GM12878 (cell line): ENCODE data around the gene RAB30. TPM values are rescaled to one million over a fixed set of nuclear protein-coding genes. Genes with fewer than 3 reads are reported as not detected.

Experiments
- ATAC-seq: fragments of 200-7000 bp; cut with Tn5 transposase; 3 replicates; pipeline ENCODE4 v1.9.1; 2020; ENCODE audit warnings: mild to moderate bottlenecking, moderate library complexity
- BruUV-seq: library from RNA; stranded (reverse); fragments of 400-500 nt; replicated peaks from 2 replicates; lab custom pipeline; 2021; lab: Mats Ljungman, UMichigan
- CTCF ChIA-PET: fragments of 300-600 bp; sonication (Branson Sonifier 250); formaldehyde crosslinking; extraction: SDS; loops from one replicate; lab custom pipeline; 2021; ENCODE audit warnings: inconsistent platforms; lab: Yijun Ruan, JAX
- POLR2A ChIA-PET: fragments of 350-600 bp; formaldehyde crosslinking; extraction: SDS; loops from one replicate; lab custom pipeline; 2021; ENCODE audit warnings: inconsistent platforms; lab: Charles Lee
- RAD21 ChIA-PET: fragments of 300-600 bp; sonication (Branson Sonifier 250); formaldehyde crosslinking; loops from one replicate; lab custom pipeline; 2023; ENCODE audit warnings: antibody characterized with exemption; ENCODE audit not compliant: unreplicated experiment; lab: Charles Lee
- SMC1A ChIA-PET: fragments of 300-600 bp; sonication (Branson Sonifier 250); formaldehyde crosslinking; loops from one replicate; lab custom pipeline; 2023; ENCODE audit not compliant: unreplicated experiment, uncharacterized antibody; lab: Charles Lee
- DNase-seq: peaks from one replicate; pipeline ENCODE4 v3.0.0-alpha.2; 2011; ENCODE audit warnings: low read depth, low spot score
- FAIRE-seq: peaks from 3 replicates; lab custom pipeline; 2011; peaks lifted over from hg19 to GRCh38; lab: Jason Lieb, UNC
- H2AFZ ChIP-seq: 2 replicates; pipeline ENCODE4 v1.6.0; 2011; ENCODE audit warnings: low read depth, low read length, control low read depth; ENCODE audit not compliant: control insufficient read depth
- H3K27ac ChIP-seq: 2 replicates; pipeline ENCODE4 v1.5.1; 2011; ENCODE audit warnings: control low read depth; ENCODE audit not compliant: control insufficient read depth, insufficient read depth
- H3K27me3 ChIP-seq, 2 experiments: replicated peaks in 1 of 2; 2 replicates each; pipeline versions ENCODE4 v1.6.0 to v1.6.1; 2011; ENCODE audit warnings: low read length in 1 of 2; ENCODE audit not compliant: control insufficient read depth in 2 of 2, insufficient read depth in 2 of 2
- H3K36me3 ChIP-seq, 2 experiments: 2 replicates each; pipeline ENCODE4 v1.5.1; 2011; ENCODE audit warnings: low read length in 1 of 2; ENCODE audit not compliant: control insufficient read depth in 2 of 2, insufficient read depth in 2 of 2
- H3K4me1 ChIP-seq: 2 replicates; pipeline ENCODE4 v1.6.1; 2011; ENCODE audit warnings: mild to moderate bottlenecking, low read length, moderate library complexity, mixed read lengths; ENCODE audit not compliant: control insufficient read depth, insufficient read depth
- H3K4me2 ChIP-seq: 2 replicates; pipeline ENCODE4 v1.6.0; 2011; ENCODE audit warnings: control low read depth; ENCODE audit not compliant: control insufficient read depth, insufficient read depth
- H3K4me3 ChIP-seq: fragments of 200-600 bp; sonication (generic); 2 replicates; pipeline ENCODE4 v1.5.1; 2016
- H3K79me2 ChIP-seq: 2 replicates; pipeline ENCODE4 v1.6.0; 2011; ENCODE audit warnings: low read length; ENCODE audit not compliant: control insufficient read depth, insufficient read depth
- H3K9ac ChIP-seq: 2 replicates; pipeline ENCODE4 v1.8.0; 2011; ENCODE audit warnings: low read length, control low read depth, mixed read lengths; ENCODE audit not compliant: control insufficient read depth, insufficient read depth
- H3K9me3 ChIP-seq: replicated peaks from 3 replicates; pipeline ENCODE4 v1.5.1; 2011; ENCODE audit warnings: mild to moderate bottlenecking, low read length; ENCODE audit not compliant: control insufficient read depth, insufficient read depth
- H4K20me1 ChIP-seq: 2 replicates; pipeline ENCODE4 v1.6.0; 2011; ENCODE audit not compliant: control insufficient read depth, insufficient read depth
- ASH2L ChIP-seq: fragments of 300-600, 200-600 bp; sonication (generic); IDR thresholded peaks from 2 replicates; pipeline ENCODE4 v1.6.1; 2017; ENCODE audit warnings: low read depth, mild to moderate bottlenecking, borderline replicate concordance
- ESRRA ChIP-seq: IDR thresholded peaks from 2 replicates; pipeline ENCODE4 v1.6.1; 2012; ENCODE audit warnings: mild to moderate bottlenecking, low read length, improper control_type of control experiment
- FOS ChIP-seq: IDR thresholded peaks from 3 replicates; pipeline ENCODE4 v1.6.1; 2011; ENCODE audit warnings: borderline replicate concordance; ENCODE audit not compliant: insufficient read length; ENCODE audit errors: extremely low read depth
- KLF5 ChIP-seq: fragments of 450-650 bp; IDR thresholded peaks from 2 replicates; pipeline ENCODE4 v1.6.1; 2014; ENCODE audit warnings: mild to moderate bottlenecking; ENCODE audit not compliant: partially characterized antibody
- NR2C1 ChIP-seq: fragments of 450-650 bp; IDR thresholded peaks from 2 replicates; pipeline ENCODE4 v1.6.1; 2017; ENCODE audit warnings: antibody characterized with exemption, mild to moderate bottlenecking, moderate library complexity
- RAD51 ChIP-seq: fragments of 450-650 bp; IDR thresholded peaks from 2 replicates; pipeline ENCODE4 v1.6.1; 2016; ENCODE audit warnings: moderate library complexity, mild to moderate bottlenecking, inconsistent platforms
- SMAD5 ChIP-seq: IDR thresholded peaks from 2 replicates; pipeline ENCODE4 v1.6.1; 2016; ENCODE audit warnings: antibody characterized with exemption, low read depth
- SMC3 ChIP-seq: IDR thresholded peaks from 2 replicates; pipeline ENCODE4 v1.6.1; 2011; ENCODE audit warnings: low read length, improper control_type of control experiment, borderline replicate concordance
- SPI1 ChIP-seq: IDR thresholded peaks from 2 replicates; pipeline ENCODE4 v1.6.1; 2011; ENCODE audit warnings: low read depth, mild to moderate bottlenecking, low read length, moderate library complexity, borderline replicate concordance; ENCODE audit not compliant: insufficient read depth
- SUZ12 ChIP-seq: fragments of 200-600 bp; sonication (generic); IDR thresholded peaks from one replicate; pipeline ENCODE4 v1.6.1; 2018; ENCODE audit warnings: antibody characterized with exemption, mild to moderate bottlenecking; ENCODE audit not compliant: unreplicated experiment
- WRNIP1 ChIP-seq: IDR thresholded peaks from 2 replicates; pipeline ENCODE4 v1.6.1; 2011; ENCODE audit warnings: low read depth, low read length, improper control_type of control experiment, borderline replicate concordance
- ZBED1 ChIP-seq: IDR thresholded peaks from 2 replicates; pipeline ENCODE4 v1.6.1; 2016; ENCODE audit warnings: borderline replicate concordance
- ZNF274 ChIP-seq: IDR thresholded peaks from one replicate; pipeline ENCODE4 v1.8.0; 2011; ENCODE audit not compliant: insufficient read length, insufficient read depth
- WGBS: methylation state at CpG from one replicate; pipeline ENCODE4 v1.1.6; 2016; ENCODE audit warnings: low lambda C conversion rate; ENCODE audit not compliant: insufficient replicate concordance, insufficient coverage; ENCODE audit errors: missing lambda C conversion rate; 5-methylcytosine and 5-hydroxymethylcytosine counted together
- in situ Hi-C: fragments of 300-500 bp; cut with MboI; formaldehyde crosslinking; loops from 9 replicates; pipeline ENCODE4 v1.14.3; 2018; ENCODE audit warnings: mixed read lengths
- intact Hi-C: fragments of 100-400 bp; cut with micrococcal nuclease; formaldehyde crosslinking; loops from one replicate; pipeline ENCODE4 v1.14.2; 2022; ENCODE audit not compliant: unreplicated experiment
- polyA plus RNA-seq, 11 experiments: library from polyadenylated mRNA; depleted of rRNA in 4 of 11; unstranded in 6 of 11; stranded (reverse) in 5 of 11; fragments of >200 nt; fragmentation: Nextera tagmentation in 4 of 11; fragmentation: Illumina TruSeq in 1 of 11; extraction: Ambion mirVana in 4 of 11; extraction: Trizol in 1 of 11; gene quantifications; 1 replicate in 1 of 11; 2 replicates in 10 of 11; pipeline versions ENCODE4 v1.2.1 to v1.2.3, GENCODE V29; 2011 to 2016; ENCODE audit warnings: inconsistent platforms in 2 of 11, missing spikeins in 2 of 11, low read depth in 1 of 11
- total RNA-seq, 4 experiments: library from RNA; depleted of rRNA in 3 of 4; stranded (reverse); fragments of >200 nt in 3 of 4; fragmentation: Illumina TruSeq in 1 of 4; extraction: Trizol in 1 of 4; gene quantifications; 2 replicates each; pipeline versions ENCODE4 v1.2.1 to v1.2.3, GENCODE V29; 2013 to 2021
- TF ChIP-seq, protein P1 (sequence below): IDR thresholded peaks from 2 replicates; pipeline ENCODE4 v1.6.1; 2011; ENCODE audit warnings: borderline replicate concordance, low read depth, mild to moderate bottlenecking, moderate library complexity, mixed read lengths, low read length; ENCODE audit not compliant: insufficient read depth; ENCODE audit errors: extremely low read length
- TF ChIP-seq, protein P2 (sequence below): IDR thresholded peaks from 2 replicates; pipeline ENCODE4 v1.6.1; 2012; ENCODE audit warnings: low read depth, low read length, improper control_type of control experiment
- TF ChIP-seq, protein P3 (sequence below): fragments of 450-650 bp; IDR thresholded peaks from 2 replicates; pipeline ENCODE4 v1.6.1; 2016; ENCODE audit warnings: mild to moderate bottlenecking
- TF ChIP-seq, protein P4 (sequence below): IDR thresholded peaks from 2 replicates; pipeline ENCODE4 v1.6.1; 2012; ENCODE audit warnings: mild to moderate bottlenecking, low read depth, low read length

Gene RAB30
- total and polyA plus RNA-seq, 10 of the 15 experiments (the other 5 are each of a cell fraction or from before 2014, with no cell fraction given), result 9.8 to 26.7 (median 19.2) TPM

DNA sequence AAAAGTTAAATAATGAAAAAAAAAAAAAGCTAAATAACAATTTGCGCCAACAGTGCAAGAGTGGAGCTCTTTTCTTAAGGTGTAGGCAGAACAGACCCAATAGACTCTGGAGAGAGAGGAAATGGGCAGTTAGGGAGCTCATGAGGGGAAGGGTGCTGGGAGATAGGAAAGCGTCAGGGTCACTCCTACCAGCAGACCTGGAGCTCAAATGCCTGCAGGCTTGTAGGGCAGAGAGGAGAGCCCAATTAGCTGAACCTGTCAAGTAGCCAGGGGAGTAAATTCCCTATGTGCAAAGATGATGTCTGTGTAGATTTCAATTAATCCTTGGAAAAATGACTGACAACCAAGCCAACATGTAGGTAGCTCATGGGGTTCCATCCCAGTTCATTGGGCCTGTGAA lies 73.0 kb downstream of the RAB30 start:
- no TSS peak for BruUV-seq
- FAIRE-seq, result no peak
- no peak overlapping the region for H3K27ac ChIP-seq
- H2AFZ ChIP-seq, result no peak overlapping the region
- ChIA-PET CTCF (interaction anchor here (0.9 to 2.1 kb wide), 12 partner anchors 8 to 251 kb away, joined by 3 to 5 read pairs (median 4); partner anchors contain the start of genes PCF11 and RAB30), RAD21 (interaction anchor here (0.5 to 8.0 kb wide), 17 partner anchors 9 to 161 kb away, joined by 3 to 96 read pairs (median 8); partner anchors contain the start of genes DDIAS, PCF11, PRCP and RAB30), SMC1A (interaction anchor here (0.7 to 8.3 kb wide), 24 partner anchors 8 to 251 kb away, joined by 3 to 138 read pairs (median 4); partner anchors contain the start of genes DDIAS, PRCP and RAB30), POLR2A (interaction anchor here (0.6 to 12.1 kb wide), 15 partner anchors 8 to 89 kb away, joined by 3 to 142 read pairs (median 4); partner anchors contain the start of gene RAB30)
- peaks cover 2 to 3% of the 10 kb centered on the region in 2 experiments; a peak in 2 of 4 replicates for H3K36me3 ChIP-seq
- no peaks in the 10 kb centered on the region for H3K27me3 ChIP-seq
- H3K79me2 ChIP-seq, result peaks cover 7% of the 10 kb centered on the region
- in situ Hi-C loops, result no loop called here
- peaks cover 46% of the 10 kb centered on the region for H3K4me1 ChIP-seq
- H3K4me3 ChIP-seq, result no peak overlapping the region
- 97% methylated on average over 2 of the region's 2 CpGs for WGBS
- no peak for DNase-seq
- intact Hi-C loops, result no loop called here
- no peak overlapping the region for H3K4me2 ChIP-seq
- ATAC-seq, result no peak
- H3K9me3 ChIP-seq, result no peaks in the 10 kb centered on the region
- no peak overlapping the region for H3K9ac ChIP-seq
- H4K20me1 ChIP-seq, result no peaks in the 10 kb centered on the region
- TF ChIP-seq ZNF274 (no peak), NR2C1 (no peak), SMC3 (no peak), ASH2L (no peak), SMAD5 (no peak), ESRRA (no peak), SPI1 (no peak), KLF5 (no peak), RAD51 (no peak), WRNIP1 (no peak), ZBED1 (no peak), FOS (no peak), SUZ12 (no peak)
- TF ChIP-seq, protein P1, sequence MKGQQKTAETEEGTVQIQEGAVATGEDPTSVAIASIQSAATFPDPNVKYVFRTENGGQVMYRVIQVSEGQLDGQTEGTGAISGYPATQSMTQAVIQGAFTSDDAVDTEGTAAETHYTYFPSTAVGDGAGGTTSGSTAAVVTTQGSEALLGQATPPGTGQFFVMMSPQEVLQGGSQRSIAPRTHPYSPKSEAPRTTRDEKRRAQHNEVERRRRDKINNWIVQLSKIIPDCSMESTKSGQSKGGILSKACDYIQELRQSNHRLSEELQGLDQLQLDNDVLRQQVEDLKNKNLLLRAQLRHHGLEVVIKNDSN, result no peak
- TF ChIP-seq, protein P2, sequence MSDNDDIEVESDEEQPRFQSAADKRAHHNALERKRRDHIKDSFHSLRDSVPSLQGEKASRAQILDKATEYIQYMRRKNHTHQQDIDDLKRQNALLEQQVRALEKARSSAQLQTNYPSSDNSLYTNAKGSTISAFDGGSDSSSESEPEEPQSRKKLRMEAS, result no peak
- TF ChIP-seq, protein P3, sequence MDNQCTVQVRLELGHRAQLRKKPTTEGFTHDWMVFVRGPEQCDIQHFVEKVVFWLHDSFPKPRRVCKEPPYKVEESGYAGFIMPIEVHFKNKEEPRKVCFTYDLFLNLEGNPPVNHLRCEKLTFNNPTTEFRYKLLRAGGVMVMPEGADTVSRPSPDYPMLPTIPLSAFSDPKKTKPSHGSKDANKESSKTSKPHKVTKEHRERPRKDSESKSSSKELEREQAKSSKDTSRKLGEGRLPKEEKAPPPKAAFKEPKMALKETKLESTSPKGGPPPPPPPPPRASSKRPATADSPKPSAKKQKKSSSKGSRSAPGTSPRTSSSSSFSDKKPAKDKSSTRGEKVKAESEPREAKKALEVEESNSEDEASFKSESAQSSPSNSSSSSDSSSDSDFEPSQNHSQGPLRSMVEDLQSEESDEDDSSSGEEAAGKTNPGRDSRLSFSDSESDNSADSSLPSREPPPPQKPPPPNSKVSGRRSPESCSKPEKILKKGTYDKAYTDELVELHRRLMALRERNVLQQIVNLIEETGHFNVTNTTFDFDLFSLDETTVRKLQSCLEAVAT, result no peak
- TF ChIP-seq, protein P4, sequence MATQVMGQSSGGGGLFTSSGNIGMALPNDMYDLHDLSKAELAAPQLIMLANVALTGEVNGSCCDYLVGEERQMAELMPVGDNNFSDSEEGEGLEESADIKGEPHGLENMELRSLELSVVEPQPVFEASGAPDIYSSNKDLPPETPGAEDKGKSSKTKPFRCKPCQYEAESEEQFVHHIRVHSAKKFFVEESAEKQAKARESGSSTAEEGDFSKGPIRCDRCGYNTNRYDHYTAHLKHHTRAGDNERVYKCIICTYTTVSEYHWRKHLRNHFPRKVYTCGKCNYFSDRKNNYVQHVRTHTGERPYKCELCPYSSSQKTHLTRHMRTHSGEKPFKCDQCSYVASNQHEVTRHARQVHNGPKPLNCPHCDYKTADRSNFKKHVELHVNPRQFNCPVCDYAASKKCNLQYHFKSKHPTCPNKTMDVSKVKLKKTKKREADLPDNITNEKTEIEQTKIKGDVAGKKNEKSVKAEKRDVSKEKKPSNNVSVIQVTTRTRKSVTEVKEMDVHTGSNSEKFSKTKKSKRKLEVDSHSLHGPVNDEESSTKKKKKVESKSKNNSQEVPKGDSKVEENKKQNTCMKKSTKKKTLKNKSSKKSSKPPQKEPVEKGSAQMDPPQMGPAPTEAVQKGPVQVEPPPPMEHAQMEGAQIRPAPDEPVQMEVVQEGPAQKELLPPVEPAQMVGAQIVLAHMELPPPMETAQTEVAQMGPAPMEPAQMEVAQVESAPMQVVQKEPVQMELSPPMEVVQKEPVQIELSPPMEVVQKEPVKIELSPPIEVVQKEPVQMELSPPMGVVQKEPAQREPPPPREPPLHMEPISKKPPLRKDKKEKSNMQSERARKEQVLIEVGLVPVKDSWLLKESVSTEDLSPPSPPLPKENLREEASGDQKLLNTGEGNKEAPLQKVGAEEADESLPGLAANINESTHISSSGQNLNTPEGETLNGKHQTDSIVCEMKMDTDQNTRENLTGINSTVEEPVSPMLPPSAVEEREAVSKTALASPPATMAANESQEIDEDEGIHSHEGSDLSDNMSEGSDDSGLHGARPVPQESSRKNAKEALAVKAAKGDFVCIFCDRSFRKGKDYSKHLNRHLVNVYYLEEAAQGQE, result no peak
